GM12878 (cell line): ENCODE results near the gene HLA-B. TPM values are rescaled to one million over a fixed set of nuclear protein-coding genes. Genes with fewer than 3 reads are reported as not detected.

Experiments used
- ESRRA ChIP-seq: IDR thresholded peaks from 2 replicates; pipeline ENCODE4 v1.6.1; 2012; ENCODE audit warnings: mild to moderate bottlenecking, low read length, improper control_type of control experiment
- MEF2B ChIP-seq: fragments of 450-650 bp; IDR thresholded peaks from 2 replicates; pipeline ENCODE4 v1.6.1; 2018; ENCODE audit warnings: mild to moderate bottlenecking, moderate library complexity; ENCODE audit not compliant: partially characterized antibody, poor library complexity, severe bottlenecking
- MLLT1 ChIP-seq: fragments of 450-650 bp; IDR thresholded peaks from 2 replicates; pipeline ENCODE4 v1.6.1; 2016; ENCODE audit warnings: mild to moderate bottlenecking
- REST ChIP-seq: IDR thresholded peaks from 2 replicates; pipeline ENCODE4 v1.6.1; 2012; ENCODE audit warnings: mild to moderate bottlenecking, low read depth, low read length
- STAT3 ChIP-seq: IDR thresholded peaks from 2 replicates; pipeline ENCODE4 v1.6.1; 2011; ENCODE audit warnings: low read depth, low read length, improper control_type of control experiment
- USF1 ChIP-seq: IDR thresholded peaks from 2 replicates; pipeline ENCODE4 v1.6.1; 2011; ENCODE audit warnings: borderline replicate concordance, low read depth, mild to moderate bottlenecking, moderate library complexity, mixed read lengths, low read length; ENCODE audit not compliant: insufficient read depth; ENCODE audit errors: extremely low read length
- ZNF384 ChIP-seq: IDR thresholded peaks from 2 replicates; pipeline ENCODE4 v1.6.1; 2012; ENCODE audit warnings: low read depth, mild to moderate bottlenecking, low read length, improper control_type of control experiment, borderline replicate concordance
- polyA plus RNA-seq, 11 experiments: library from polyadenylated mRNA; depleted of rRNA in 4 of 11; unstranded in 6 of 11; stranded (reverse) in 5 of 11; fragments of >200 nt; fragmentation: Nextera tagmentation in 4 of 11; fragmentation: Illumina TruSeq in 1 of 11; extraction: Ambion mirVana in 4 of 11; extraction: Trizol in 1 of 11; gene quantifications; 1 replicate in 1 of 11; 2 replicates in 10 of 11; pipeline versions ENCODE4 v1.2.1 to v1.2.3, GENCODE V29; 2011 to 2016; ENCODE audit warnings: inconsistent platforms in 2 of 11, missing spikeins in 2 of 11, low read depth in 1 of 11
- total RNA-seq, 4 experiments: library from RNA; depleted of rRNA in 3 of 4; stranded (reverse); fragments of >200 nt in 3 of 4; fragmentation: Illumina TruSeq in 1 of 4; extraction: Trizol in 1 of 4; gene quantifications; 2 replicates each; pipeline versions ENCODE4 v1.2.1 to v1.2.3, GENCODE V29; 2013 to 2021

Gene HLA-B
- total and polyA plus RNA-seq, 10 of the 15 experiments (the other 5 are each of a cell fraction or from before 2014, with no cell fraction given): 820 to 5,128 (median 3,370) TPM

- TF ChIP-seq USF1 (no peak), MLLT1 (no peak), ESRRA (no peak), STAT3 (no peak), ZNF384 (no peak), MEF2B (no peak), REST (no peak)
Observed at GRCh38 chr6:31385041-31385440, 28.1 kb upstream of the HLA-B start (continued).
